Naive thymus-derived CD8-positive, alpha-beta T cell (primary cell): Measurements from ENCODE around the gene SLC2A9. TPM values are rescaled to one million over a fixed set of nuclear protein-coding genes. Genes with fewer than 3 reads are reported as not detected.

Experiments used
- ATAC-seq, 2 donors: fragments of 150-1000 bp; cut with Tn5 transposase in 1 of 2; sonication (Bioruptor Pico), chemical (Tn5 transposase) in 1 of 2; 1 replicate in 1 of 2; 2 replicates in 1 of 2; pipeline ENCODE4 v1.10.0; 2021; ENCODE audit warnings: mild to moderate bottlenecking in 2 of 2, moderate library complexity in 2 of 2
- POLR2A ChIA-PET: fragments of 350-600 bp; sonication (Branson Sonifier 250); formaldehyde crosslinking; loops from one replicate; lab custom pipeline; 2021; ENCODE audit warnings: antibody characterized with exemption; lab: Charles Lee
- DNase-seq, 10 donors: peaks; one replicate each; pipeline versions ENCODE4 v3.0.0 to v3.0.0-alpha.2; 2020 to 2022
- H3K27ac Mint-ChIP-seq, 10 donors: one replicate each; pipeline ENCODE4 v1.8.0; 2020 to 2022; ENCODE audit warnings: mild to moderate bottlenecking in 10 of 10, mixed read lengths in 10 of 10, moderate library complexity in 4 of 10, inconsistent platforms in 1 of 10
- H3K27me3 Mint-ChIP-seq, 5 donors: one replicate each; pipeline ENCODE4 v1.8.0; 2021 to 2022; ENCODE audit warnings: mixed read lengths in 5 of 5
- H3K36me3 Mint-ChIP-seq, 3 donors: one replicate each; pipeline ENCODE4 v1.8.0; 2020 to 2022; ENCODE audit warnings: mixed read lengths in 3 of 3, mild to moderate bottlenecking in 2 of 3, inconsistent platforms in 1 of 3
- H3K4me1 Mint-ChIP-seq, 4 donors: one replicate each; pipeline ENCODE4 v1.8.0; 2021 to 2022; ENCODE audit warnings: mixed read lengths in 4 of 4
- H3K4me3 Mint-ChIP-seq, 10 donors: one replicate each; pipeline ENCODE4 v1.8.0; 2020 to 2022; ENCODE audit warnings: mild to moderate bottlenecking in 10 of 10, mixed read lengths in 10 of 10, moderate library complexity in 6 of 10, inconsistent platforms in 1 of 10
- H3K9me3 Mint-ChIP-seq, 9 donors: one replicate each; pipeline ENCODE4 v1.8.0; 2020 to 2022; ENCODE audit warnings: mixed read lengths in 9 of 9, mild to moderate bottlenecking in 3 of 9, inconsistent platforms in 1 of 9, moderate library complexity in 1 of 9
- polyA plus RNA-seq, 3 donors: library from polyadenylated mRNA; unstranded; fragments of 300-500 nt; fragmentation: Illumina TruSeq; gene quantifications; one replicate each; pipeline ENCODE4 v1.2.3, GENCODE V29; 2021
- total RNA-seq, 8 experiments: library from RNA in 2 of 8; stranded (reverse) in 2 of 8; gene quantifications; one replicate each; pipeline ENCODE4 v1.2.3 and lab custom pipeline; 2021 to 2026

Gene SLC2A9
- total and polyA plus RNA-seq, 5 experiments from 2014 or later = 0.37 to 3.4 (median 1.9) TPM; not detected in 1

- Mint-ChIP-seq H3K4me1 (no peaks in the 10 kb centered on the region), H3K27ac (no peak overlapping the region), H3K4me3 (no peak overlapping the region), H3K9me3 (peaks cover 0 to 24% (median 7%) of the 10 kb centered on the region in 9 donors), H3K36me3 (peaks cover 0 to 8% (median 0%) of the 10 kb centered on the region in 3 donors), H3K27me3 (peaks cover 0 to 3% (median 0%) of the 10 kb centered on the region in 5 donors)
- no peak for DNase-seq
- no peak for ATAC-seq
- POLR2A ChIA-PET = no interaction called here
These were observed 58.5 kb downstream of the SLC2A9 start for GRCh38 chr4:9962611-9963314.

GRCh38 chr4:9954468-9954867 is 66.8 kb downstream of the SLC2A9 start:
- ATAC-seq (no peak), DNase-seq (no peak)
- H3K36me3 Mint-ChIP-seq = no peaks in the 10 kb centered on the region
- peaks cover 0 to 3% (median 0%) of the 10 kb centered on the region in 5 donors for H3K27me3 Mint-ChIP-seq
- peaks cover 0 to 10% (median 0%) of the 10 kb centered on the region in 9 donors for H3K9me3 Mint-ChIP-seq
- POLR2A ChIA-PET = no interaction called here
- no peaks in the 10 kb centered on the region for H3K4me1 Mint-ChIP-seq
- H3K4me3 Mint-ChIP-seq = no peak overlapping the region
- H3K27ac Mint-ChIP-seq = no peak overlapping the region

GRCh38 chr4:9953089-9953488 is 68.2 kb downstream of the SLC2A9 start:
- no peak for ATAC-seq
- peaks cover 0 to 13% (median 0%) of the 10 kb centered on the region in 5 donors for H3K27me3 Mint-ChIP-seq

GRCh38 chr4:9952415-9952950 is 68.8 kb downstream of the SLC2A9 start:
- Mint-ChIP-seq H3K27me3 (peaks cover 0 to 13% (median 0%) of the 10 kb centered on the region in 5 donors), H3K27ac (no peak overlapping the region), H3K9me3 (peaks cover 0 to 2% (median 0%) of the 10 kb centered on the region in 9 donors), H3K36me3 (no peaks in the 10 kb centered on the region), H3K4me3 (no peak overlapping the region), H3K4me1 (no peaks in the 10 kb centered on the region)
- POLR2A ChIA-PET = no interaction called here
- ATAC-seq = no peak
- no peak for DNase-seq

More at GRCh38 chr4:9953089-9953488, 68.2 kb downstream of the SLC2A9 start:
- POLR2A ChIA-PET = no interaction called here
- no peak for DNase-seq
- Mint-ChIP-seq H3K4me3 (no peak overlapping the region), H3K27ac (no peak overlapping the region), H3K9me3 (peaks cover 0 to 1% (median 0%) of the 10 kb centered on the region in 9 donors), H3K36me3 (no peaks in the 10 kb centered on the region), H3K4me1 (no peaks in the 10 kb centered on the region)

- DNase-seq (no peak), ATAC-seq (no peak)
- peaks cover 0 to 13% (median 0%) of the 10 kb centered on the region in 5 donors for H3K27me3 Mint-ChIP-seq
- H3K4me3 Mint-ChIP-seq = no peak overlapping the region
- no peaks in the 10 kb centered on the region for H3K36me3 Mint-ChIP-seq
- no peaks in the 10 kb centered on the region for H3K4me1 Mint-ChIP-seq
- peaks cover 0 to 2% (median 0%) of the 10 kb centered on the region in 9 donors for H3K9me3 Mint-ChIP-seq
- H3K27ac Mint-ChIP-seq = no peak overlapping the region
- POLR2A ChIA-PET = no interaction called here
These were observed 71.7 kb downstream of the SLC2A9 start for GRCh38 chr4:9949573-9949972.

- no peaks in the 10 kb centered on the region for H3K4me1 Mint-ChIP-seq
- H3K36me3 Mint-ChIP-seq = no peaks in the 10 kb centered on the region
- H3K4me3 Mint-ChIP-seq = no peak overlapping the region
- peaks cover 0 to 13% (median 0%) of the 10 kb centered on the region in 5 donors for H3K27me3 Mint-ChIP-seq
- peaks cover 0 to 2% (median 0%) of the 10 kb centered on the region in 9 donors for H3K9me3 Mint-ChIP-seq
- H3K27ac Mint-ChIP-seq = no peak overlapping the region
- DNase-seq (no peak), ATAC-seq (no peak)
- POLR2A ChIA-PET = interaction anchor here (0.5 kb wide), 1 partner anchor 8 kb away, joined by 6 read pairs; no protein-coding TSS in a partner anchor
These were observed 73.9 kb downstream of the SLC2A9 start for GRCh38 chr4:9947168-9948062.

- DNase-seq = no peak
- H3K27ac Mint-ChIP-seq = no peak overlapping the region
- H3K4me1 Mint-ChIP-seq = no peaks in the 10 kb centered on the region
- H3K4me3 Mint-ChIP-seq = no peak overlapping the region
- no peak for ATAC-seq
- POLR2A ChIA-PET = no interaction called here
- H3K27me3 Mint-ChIP-seq = peaks cover 0 to 13% (median 0%) of the 10 kb centered on the region in 5 donors
- H3K9me3 Mint-ChIP-seq = peaks cover 0 to 2% (median 0%) of the 10 kb centered on the region in 9 donors
- no peaks in the 10 kb centered on the region for H3K36me3 Mint-ChIP-seq
These were observed 75.1 kb downstream of the SLC2A9 start for GRCh38 chr4:9946170-9946569.

GRCh38 chr4:9944431-9945425 is 76.6 kb downstream of the SLC2A9 start:
- H3K9me3 Mint-ChIP-seq = peaks cover 0 to 2% (median 0%) of the 10 kb centered on the region in 9 donors
- H3K27me3 Mint-ChIP-seq = peaks cover 0 to 13% (median 0%) of the 10 kb centered on the region in 5 donors
- H3K4me3 Mint-ChIP-seq = no peak overlapping the region

GRCh38 chr4:9943761-9944160 is 77.5 kb downstream of the SLC2A9 start:
- ATAC-seq (no peak), DNase-seq (no peak)
- Mint-ChIP-seq H3K27me3 (peaks cover 0 to 4% (median 0%) of the 10 kb centered on the region in 5 donors), H3K4me3 (no peak overlapping the region), H3K9me3 (peaks cover 0 to 2% (median 0%) of the 10 kb centered on the region in 9 donors), H3K4me1 (no peaks in the 10 kb centered on the region), H3K36me3 (no peaks in the 10 kb centered on the region), H3K27ac (no peak overlapping the region)
- POLR2A ChIA-PET = no interaction called here

More at GRCh38 chr4:9944431-9945425, 76.6 kb downstream of the SLC2A9 start:
- DNase-seq (no peak), ATAC-seq (no peak)
- POLR2A ChIA-PET = no interaction called here
- H3K27ac Mint-ChIP-seq = peak overlapping the region in 1 of 10 donors; percentile 35
- H3K4me1 Mint-ChIP-seq = no peaks in the 10 kb centered on the region
- no peaks in the 10 kb centered on the region for H3K36me3 Mint-ChIP-seq

- peaks cover 0 to 1% (median 0%) of the 10 kb centered on the region in 5 donors for H3K27me3 Mint-ChIP-seq
- H3K4me1 Mint-ChIP-seq = no peaks in the 10 kb centered on the region
- no peak overlapping the region for H3K4me3 Mint-ChIP-seq
- no peak for ATAC-seq
- no peak for DNase-seq
- no peak overlapping the region for H3K27ac Mint-ChIP-seq
- H3K36me3 Mint-ChIP-seq = no peaks in the 10 kb centered on the region
- POLR2A ChIA-PET = no interaction called here
- H3K9me3 Mint-ChIP-seq = peaks cover 0 to 1% (median 0%) of the 10 kb centered on the region in 9 donors
These were observed 78.2 kb downstream of the SLC2A9 start for GRCh38 chr4:9942921-9943600.

GRCh38 chr4:9942139-9942538 is 79.2 kb downstream of the SLC2A9 start:
- no peaks in the 10 kb centered on the region for H3K9me3 Mint-ChIP-seq

More at GRCh38 chr4:9942139-9942538, 79.2 kb downstream of the SLC2A9 start:
- Mint-ChIP-seq H3K27me3 (no peaks in the 10 kb centered on the region), H3K36me3 (no peaks in the 10 kb centered on the region), H3K27ac (no peak overlapping the region), H3K4me3 (no peak overlapping the region), H3K4me1 (no peaks in the 10 kb centered on the region)
- POLR2A ChIA-PET = no interaction called here
- no peak for DNase-seq
- no peak for ATAC-seq
